ENCODE results near the gene NDUFS7. TPM values are rescaled to one million over a fixed set of nuclear protein-coding genes. Genes with fewer than 3 reads are reported as not detected.

NDUFS7 gene
- polyA plus RNA-seq, 4 donors: 43.6 to 99.1 (median 85.1) TPM

- DNase-seq (ENCODE audit: low read depth in 4 of 4, low spot score in 2 of 4): no peak
Observed at GRCh38 chr19:1384478-1385110, 887 bp downstream of the NDUFS7 start.

- no peak for DNase-seq (ENCODE audit: low read depth in 4 of 4, low spot score in 2 of 4)
Observed at GRCh38 chr19:1385816-1386215, 2.1 kb downstream of the NDUFS7 start.

- DNase-seq (ENCODE audit: low read depth in 4 of 4, low spot score in 2 of 4): no peak
Observed at GRCh38 chr19:1386945-1387683, 3.4 kb downstream of the NDUFS7 start.

GRCh38 chr19:1387684-1388636, 4.3 kb downstream of the NDUFS7 start:
- no peak for DNase-seq (ENCODE audit: low read depth in 4 of 4, low spot score in 2 of 4)

GRCh38 chr19:1388637-1389026, 4.9 kb downstream of the NDUFS7 start:
- no peak for DNase-seq (ENCODE audit: low read depth in 4 of 4, low spot score in 2 of 4)

- DNase-seq (ENCODE audit: low read depth in 4 of 4, low spot score in 2 of 4): no peak
Observed at GRCh38 chr19:1389033-1389940, 5.6 kb downstream of the NDUFS7 start.

- no peak for DNase-seq (ENCODE audit: low read depth in 4 of 4, low spot score in 2 of 4)
Observed at GRCh38 chr19:1390890-1391423, 7.2 kb downstream of the NDUFS7 start.

- no peak for DNase-seq (ENCODE audit: low read depth in 4 of 4, low spot score in 2 of 4)
Observed at GRCh38 chr19:1392407-1392806, 8.7 kb downstream of the NDUFS7 start.

- DNase-seq (ENCODE audit: low read depth in 4 of 4, low spot score in 2 of 4): no peak
Observed at GRCh38 chr19:1392939-1393530, 9.3 kb downstream of the NDUFS7 start.

GRCh38 chr19:1393841-1394240, 10.1 kb downstream of the NDUFS7 start:
- DNase-seq (ENCODE audit: low read depth in 4 of 4, low spot score in 2 of 4): no peak

- no peak for DNase-seq (ENCODE audit: low read depth in 4 of 4, low spot score in 2 of 4)
Observed at GRCh38 chr19:1394252-1395193, 10.8 kb downstream of the NDUFS7 start.

- DNase-seq (ENCODE audit: low read depth in 4 of 4, low spot score in 2 of 4): no peak
Observed at GRCh38 chr19:1395194-1396018, 11.7 kb downstream of the NDUFS7 start.

GRCh38 chr19:1396019-1396767, 12.5 kb downstream of the NDUFS7 start:
- no peak for DNase-seq (ENCODE audit: low read depth in 4 of 4, low spot score in 2 of 4)

GRCh38 chr19:1396768-1397679, 13.3 kb downstream of the NDUFS7 start:
- no peak for DNase-seq (ENCODE audit: low read depth in 4 of 4, low spot score in 2 of 4)

- no peak for DNase-seq (ENCODE audit: low read depth in 4 of 4, low spot score in 2 of 4)
Observed at GRCh38 chr19:1397838-1398237, 14.1 kb downstream of the NDUFS7 start.

GRCh38 chr19:1399079-1399478, 15.4 kb downstream of the NDUFS7 start:
- no peak for DNase-seq (ENCODE audit: low read depth in 4 of 4, low spot score in 2 of 4)
